AG10803 (cell line): ENCODE data around the gene IFT52.

ENCODE experiments used
- DNase-seq: peaks from one replicate; pipeline ENCODE4 v3.0.0; 2010; ENCODE audit warnings: low read depth
- H3K4me3 ChIP-seq: 2 replicates; pipeline ENCODE4 v1.5.1; 2011; ENCODE audit warnings: mild to moderate bottlenecking, low read length, control low read depth
- TF ChIP-seq, protein P1 (sequence below): conservative IDR thresholded peaks from 2 replicates; pipeline ENCODE4 v1.5.1; 2011; ENCODE audit warnings: mild to moderate bottlenecking, low read length, control low read depth, inconsistent platforms

The IFT52 gene

GRCh38 chr20:43690943-43691598 lies 100.3 kb downstream of the IFT52 start:
- DNase-seq, result no peak
- TF ChIP-seq, protein P1, sequence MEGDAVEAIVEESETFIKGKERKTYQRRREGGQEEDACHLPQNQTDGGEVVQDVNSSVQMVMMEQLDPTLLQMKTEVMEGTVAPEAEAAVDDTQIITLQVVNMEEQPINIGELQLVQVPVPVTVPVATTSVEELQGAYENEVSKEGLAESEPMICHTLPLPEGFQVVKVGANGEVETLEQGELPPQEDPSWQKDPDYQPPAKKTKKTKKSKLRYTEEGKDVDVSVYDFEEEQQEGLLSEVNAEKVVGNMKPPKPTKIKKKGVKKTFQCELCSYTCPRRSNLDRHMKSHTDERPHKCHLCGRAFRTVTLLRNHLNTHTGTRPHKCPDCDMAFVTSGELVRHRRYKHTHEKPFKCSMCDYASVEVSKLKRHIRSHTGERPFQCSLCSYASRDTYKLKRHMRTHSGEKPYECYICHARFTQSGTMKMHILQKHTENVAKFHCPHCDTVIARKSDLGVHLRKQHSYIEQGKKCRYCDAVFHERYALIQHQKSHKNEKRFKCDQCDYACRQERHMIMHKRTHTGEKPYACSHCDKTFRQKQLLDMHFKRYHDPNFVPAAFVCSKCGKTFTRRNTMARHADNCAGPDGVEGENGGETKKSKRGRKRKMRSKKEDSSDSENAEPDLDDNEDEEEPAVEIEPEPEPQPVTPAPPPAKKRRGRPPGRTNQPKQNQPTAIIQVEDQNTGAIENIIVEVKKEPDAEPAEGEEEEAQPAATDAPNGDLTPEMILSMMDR, result no peak
- no peak overlapping the region for H3K4me3 ChIP-seq

- no peak overlapping the region for H3K4me3 ChIP-seq
- TF ChIP-seq, protein P1, result peak; percentile 65
- DNase-seq, result peak; percentile 36
Measured at GRCh38 chr20:43691928-43692524, 101.3 kb downstream of the IFT52 start.

- TF ChIP-seq, protein P1, result no peak
- H3K4me3 ChIP-seq, result no peak overlapping the region
- no peak for DNase-seq
Measured at GRCh38 chr20:43694763-43695162, 104.0 kb downstream of the IFT52 start.

DNA sequence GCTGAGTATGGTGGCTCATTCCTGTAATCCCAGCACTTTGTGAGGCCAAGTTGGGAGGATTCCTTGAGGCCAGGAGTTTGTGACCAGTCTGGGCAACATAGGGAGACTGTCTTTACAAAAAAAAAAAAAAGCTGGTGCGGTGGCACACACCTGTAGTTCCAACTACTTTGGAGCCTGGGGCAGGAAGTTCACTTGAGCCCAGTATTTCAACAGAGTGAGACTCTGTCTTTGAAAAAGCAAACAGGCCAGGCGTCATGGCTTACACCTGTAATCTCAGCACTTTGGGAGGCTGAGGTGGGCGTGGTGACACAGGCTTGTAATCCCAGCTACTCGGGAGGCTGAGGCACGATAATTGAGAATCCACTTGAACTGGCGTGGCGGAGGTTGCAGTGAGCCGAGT lies 104.8 kb downstream of the IFT52 start:
- no peak overlapping the region for H3K4me3 ChIP-seq
- TF ChIP-seq, protein P1, result no peak
- no peak for DNase-seq
